Measurements from ENCODE around the gene BTBD1.
"Not testable (repeated sequence)": the region's sequence is repeated elsewhere in the genome, so short reads cannot be mapped to it uniquely, and the experiment has no call there.

BTBD1 gene

GRCh38 chr15:83039206-83039605 is 27.8 kb downstream of the BTBD1 start:
- DNase-seq (ENCODE audit: insufficient read length) (no peak), FAIRE-seq (no peak)
- TF ChIP-seq POLR2A (IDR thresholded peaks at IDR 0.05; ENCODE audit: low read depth, low read length) (no peak), POLR2AphosphoS5 (IDR thresholded peaks at IDR 0.05; ENCODE audit: low read depth, low read length) (no peak)

- TF ChIP-seq TAF1 (IDR thresholded peaks at IDR 0.05; ENCODE audit: borderline replicate concordance, low read depth, low read length), result no peak
- no peak for TF ChIP-seq POLR2AphosphoS5 (IDR thresholded peaks at IDR 0.05; ENCODE audit: low read depth, low read length)
- TF ChIP-seq POLR2A (IDR thresholded peaks at IDR 0.05; ENCODE audit: low read depth, low read length), result no peak
- no peak for FAIRE-seq
- no peak for DNase-seq (ENCODE audit: insufficient read length)
These were observed 30.8 kb downstream of the BTBD1 start for GRCh38 chr15:83036253-83036652.

GRCh38 chr15:83031234-83031633 is 35.8 kb downstream of the BTBD1 start:
- FAIRE-seq; DNase-seq (ENCODE audit: insufficient read length): not testable (repeated sequence)

GRCh38 chr15:83030021-83030420 is 37.0 kb downstream of the BTBD1 start:
- TF ChIP-seq POLR2AphosphoS5 (IDR thresholded peaks at IDR 0.05; ENCODE audit: low read depth, low read length) (no peak), TAF1 (IDR thresholded peaks at IDR 0.05; ENCODE audit: borderline replicate concordance, low read depth, low read length) (no peak), POLR2A (IDR thresholded peaks at IDR 0.05; ENCODE audit: low read depth, low read length) (no peak)
- DNase-seq (ENCODE audit: insufficient read length) (no peak), FAIRE-seq (no peak)

- no peak for DNase-seq (ENCODE audit: insufficient read length)
- FAIRE-seq, result no peak
- TF ChIP-seq POLR2AphosphoS5 (IDR thresholded peaks at IDR 0.05; ENCODE audit: low read depth, low read length) (no peak), POLR2A (IDR thresholded peaks at IDR 0.05; ENCODE audit: low read depth, low read length) (no peak), TAF1 (IDR thresholded peaks at IDR 0.05; ENCODE audit: borderline replicate concordance, low read depth, low read length) (no peak)
These were observed 48.6 kb downstream of the BTBD1 start for GRCh38 chr15:83018436-83018835.

GRCh38 chr15:83016906-83017305 is 50.1 kb downstream of the BTBD1 start:
- FAIRE-seq (no peak), DNase-seq (ENCODE audit: insufficient read length) (no peak)
- no peak for TF ChIP-seq POLR2AphosphoS5 (IDR thresholded peaks at IDR 0.05; ENCODE audit: low read depth, low read length)
- no peak for TF ChIP-seq TAF1 (IDR thresholded peaks at IDR 0.05; ENCODE audit: borderline replicate concordance, low read depth, low read length)
- no peak for TF ChIP-seq POLR2A (IDR thresholded peaks at IDR 0.05; ENCODE audit: low read depth, low read length)

GRCh38 chr15:83015361-83015760 is 51.7 kb downstream of the BTBD1 start:
- no peak for TF ChIP-seq POLR2AphosphoS5 (IDR thresholded peaks at IDR 0.05; ENCODE audit: low read depth, low read length)
- TF ChIP-seq POLR2A (IDR thresholded peaks at IDR 0.05; ENCODE audit: low read depth, low read length), result no peak
- TF ChIP-seq TAF1 (IDR thresholded peaks at IDR 0.05; ENCODE audit: borderline replicate concordance, low read depth, low read length), result no peak
- FAIRE-seq, result no peak

GRCh38 chr15:83014205-83014653 is 52.8 kb downstream of the BTBD1 start:
- no peak for DNase-seq (ENCODE audit: insufficient read length)
- FAIRE-seq, result no peak
- TF ChIP-seq POLR2A (IDR thresholded peaks at IDR 0.05; ENCODE audit: low read depth, low read length) (no peak), TAF1 (IDR thresholded peaks at IDR 0.05; ENCODE audit: borderline replicate concordance, low read depth, low read length) (no peak), POLR2AphosphoS5 (IDR thresholded peaks at IDR 0.05; ENCODE audit: low read depth, low read length) (no peak; the same call in 1 of the 2 replicates)

More at GRCh38 chr15:83015361-83015760, 51.7 kb downstream of the BTBD1 start:
- no peak for DNase-seq (ENCODE audit: insufficient read length)

- FAIRE-seq (no peak), DNase-seq (ENCODE audit: insufficient read length) (no peak)
- TF ChIP-seq POLR2A (IDR thresholded peaks at IDR 0.05; ENCODE audit: low read depth, low read length) (no peak), TAF1 (IDR thresholded peaks at IDR 0.05; ENCODE audit: borderline replicate concordance, low read depth, low read length) (no peak), POLR2AphosphoS5 (IDR thresholded peaks at IDR 0.05; ENCODE audit: low read depth, low read length) (no peak)
These were observed 54.4 kb downstream of the BTBD1 start for GRCh38 chr15:83012636-83013035.

GRCh38 chr15:83012076-83012426 is 55.0 kb downstream of the BTBD1 start:
- TF ChIP-seq POLR2AphosphoS5 (IDR thresholded peaks at IDR 0.05; ENCODE audit: low read depth, low read length), result no peak
- no peak for TF ChIP-seq TAF1 (IDR thresholded peaks at IDR 0.05; ENCODE audit: borderline replicate concordance, low read depth, low read length)
- TF ChIP-seq POLR2A (IDR thresholded peaks at IDR 0.05; ENCODE audit: low read depth, low read length), result no peak
- FAIRE-seq, result no peak
- no peak for DNase-seq (ENCODE audit: insufficient read length)

- DNase-seq (ENCODE audit: insufficient read length) (peak; percentile 85), FAIRE-seq (peak; percentile 92)
- TF ChIP-seq TAF1 (IDR thresholded peaks at IDR 0.05; ENCODE audit: borderline replicate concordance, low read depth, low read length), result peak; percentile 69; the same call in 1 of the 2 replicates
- peak; percentile 90 for TF ChIP-seq POLR2A (IDR thresholded peaks at IDR 0.05; ENCODE audit: low read depth, low read length)
- peak; percentile 85 for TF ChIP-seq POLR2AphosphoS5 (IDR thresholded peaks at IDR 0.05; ENCODE audit: low read depth, low read length)
These were observed 55.6 kb downstream of the BTBD1 start, which contains the start of gene C15orf40 for GRCh38 chr15:83011271-83012075. Gene C15orf40, minus strand, starts transcription at chr15:83011639. Its CDS starts 32 bp downstream, at chr15:83011607.

GRCh38 chr15:83010709-83011270 is 56.3 kb downstream of the BTBD1 start:
- DNase-seq (ENCODE audit: insufficient read length) (peak; percentile 65), FAIRE-seq (peak; percentile 83)
- TF ChIP-seq TAF1 (IDR thresholded peaks at IDR 0.05; ENCODE audit: borderline replicate concordance, low read depth, low read length) (no peak), POLR2A (IDR thresholded peaks at IDR 0.05; ENCODE audit: low read depth, low read length) (no peak), POLR2AphosphoS5 (IDR thresholded peaks at IDR 0.05; ENCODE audit: low read depth, low read length) (no peak)

- DNase-seq (ENCODE audit: insufficient read length); FAIRE-seq: not testable (repeated sequence)
These were observed 66.4 kb downstream of the BTBD1 start for GRCh38 chr15:83000672-83001031.

All from GM12892 (cell line).